ENCODE data around the gene NAGLU. TPM values are rescaled to one million over a fixed set of nuclear protein-coding genes. Genes with fewer than 3 reads are reported as not detected.

NAGLU gene
- total and polyA plus RNA-seq, 2 of the 13 experiments (the other 11 are each of a cell fraction or from before 2014, with no cell fraction given): 28.2 to 40.1 TPM

- TF ChIP-seq ZNF883 (CRISPR knock-in tag; IDR thresholded peaks at IDR 0.05; ENCODE audit: not compliant biosample characterization) (peak; percentile 42), SPEN (CRISPR knock-in tag; IDR thresholded peaks at IDR 0.05; ENCODE audit: low read depth) (peak; percentile 58; the same call in 1 of the 2 replicates), ZNF232 (CRISPR knock-in tag; IDR thresholded peaks at IDR 0.05; ENCODE audit: borderline replicate concordance) (peak; percentile 88; the same call in 1 of the 2 replicates), ZNF430 (CRISPR knock-in tag; IDR thresholded peaks at IDR 0.05) (peak; percentile 94), CENPT (CRISPR knock-in tag; IDR thresholded peaks at IDR 0.05; ENCODE audit: low read depth) (no peak), BRF2 (CRISPR knock-in tag; IDR thresholded peaks at IDR 0.05) (no peak), ZNF549 (CRISPR knock-in tag; IDR thresholded peaks at IDR 0.05) (no peak), NFKBIZ (CRISPR knock-in tag; IDR thresholded peaks at IDR 0.05) (no peak), ZNF160 (CRISPR knock-in tag; IDR thresholded peaks at IDR 0.05) (no peak), ZNF850 (CRISPR knock-in tag; conservative IDR thresholded peaks at IDR 0.05) (peak; percentile 87; the same call in 1 of the 2 replicates), KLF9 (CRISPR knock-in tag; IDR thresholded peaks at IDR 0.05; ENCODE audit: low read depth) (no peak), ZNF550 (CRISPR knock-in tag; IDR thresholded peaks at IDR 0.05; ENCODE audit: borderline replicate concordance) (no peak), TAF15 (IDR thresholded peaks at IDR 0.05; ENCODE audit: low read depth, low read length, poor library complexity, severe bottlenecking) (peak; percentile 40), POGK (CRISPR knock-in tag; conservative IDR thresholded peaks at IDR 0.05) (no peak), ZC3H13 (CRISPR knock-in tag; IDR thresholded peaks at IDR 0.05) (peak; percentile 85; the same call in 1 of the 2 replicates), KMT2B (CRISPR knock-in tag; IDR thresholded peaks at IDR 0.05) (peak; percentile 81), MXI1 (IDR thresholded peaks at IDR 0.05; ENCODE audit: borderline replicate concordance, low read depth, low read length) (no peak), FLYWCH1 (CRISPR knock-in tag; IDR thresholded peaks at IDR 0.05) (no peak), ZNF121 (CRISPR knock-in tag; IDR thresholded peaks at IDR 0.05) (no peak), ZNF839 (CRISPR knock-in tag; IDR thresholded peaks at IDR 0.05; ENCODE audit: borderline replicate concordance) (no peak), ZNF335 (CRISPR knock-in tag; IDR thresholded peaks at IDR 0.05) (peak; percentile 46; the same call in 1 of the 2 replicates), IKZF1 (IDR thresholded peaks at IDR 0.05) (no peak)
- TF ChIP-seq, protein P1, sequence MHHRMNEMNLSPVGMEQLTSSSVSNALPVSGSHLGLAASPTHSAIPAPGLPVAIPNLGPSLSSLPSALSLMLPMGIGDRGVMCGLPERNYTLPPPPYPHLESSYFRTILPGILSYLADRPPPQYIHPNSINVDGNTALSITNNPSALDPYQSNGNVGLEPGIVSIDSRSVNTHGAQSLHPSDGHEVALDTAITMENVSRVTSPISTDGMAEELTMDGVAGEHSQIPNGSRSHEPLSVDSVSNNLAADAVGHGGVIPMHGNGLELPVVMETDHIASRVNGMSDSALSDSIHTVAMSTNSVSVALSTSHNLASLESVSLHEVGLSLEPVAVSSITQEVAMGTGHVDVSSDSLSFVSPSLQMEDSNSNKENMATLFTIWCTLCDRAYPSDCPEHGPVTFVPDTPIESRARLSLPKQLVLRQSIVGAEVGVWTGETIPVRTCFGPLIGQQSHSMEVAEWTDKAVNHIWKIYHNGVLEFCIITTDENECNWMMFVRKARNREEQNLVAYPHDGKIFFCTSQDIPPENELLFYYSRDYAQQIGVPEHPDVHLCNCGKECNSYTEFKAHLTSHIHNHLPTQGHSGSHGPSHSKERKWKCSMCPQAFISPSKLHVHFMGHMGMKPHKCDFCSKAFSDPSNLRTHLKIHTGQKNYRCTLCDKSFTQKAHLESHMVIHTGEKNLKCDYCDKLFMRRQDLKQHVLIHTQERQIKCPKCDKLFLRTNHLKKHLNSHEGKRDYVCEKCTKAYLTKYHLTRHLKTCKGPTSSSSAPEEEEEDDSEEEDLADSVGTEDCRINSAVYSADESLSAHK (CRISPR knock-in tag; IDR thresholded peaks at IDR 0.05; ENCODE audit: borderline replicate concordance): no peak
- TF ChIP-seq, protein P2, sequence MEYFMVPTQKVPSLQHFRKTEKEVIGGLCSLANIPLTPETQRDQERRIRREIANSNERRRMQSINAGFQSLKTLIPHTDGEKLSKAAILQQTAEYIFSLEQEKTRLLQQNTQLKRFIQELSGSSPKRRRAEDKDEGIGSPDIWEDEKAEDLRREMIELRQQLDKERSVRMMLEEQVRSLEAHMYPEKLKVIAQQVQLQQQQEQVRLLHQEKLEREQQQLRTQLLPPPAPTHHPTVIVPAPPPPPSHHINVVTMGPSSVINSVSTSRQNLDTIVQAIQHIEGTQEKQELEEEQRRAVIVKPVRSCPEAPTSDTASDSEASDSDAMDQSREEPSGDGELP (IDR thresholded peaks at IDR 0.05; ENCODE audit: borderline replicate concordance, low read depth): peak; percentile 28; the same call in 1 of the 2 replicates
- TF ChIP-seq, protein P3, sequence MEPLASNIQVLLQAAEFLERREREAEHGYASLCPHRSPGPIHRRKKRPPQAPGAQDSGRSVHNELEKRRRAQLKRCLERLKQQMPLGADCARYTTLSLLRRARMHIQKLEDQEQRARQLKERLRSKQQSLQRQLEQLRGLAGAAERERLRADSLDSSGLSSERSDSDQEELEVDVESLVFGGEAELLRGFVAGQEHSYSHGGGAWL (CRISPR knock-in tag; IDR thresholded peaks at IDR 0.05): peak; percentile 56; the same call in 1 of the 2 replicates
Measured at GRCh38 chr17:42536048-42536371, at the start of gene NAGLU (continued).

Data from HepG2 (cell line).